Measurements from ENCODE around the gene NCK2. TPM values are rescaled to one million over a fixed set of nuclear protein-coding genes. Genes with fewer than 3 reads are reported as not detected.

Gene NCK2
- total RNA-seq, 1 experiment from 2014 or later: 21.6 TPM

DNA sequence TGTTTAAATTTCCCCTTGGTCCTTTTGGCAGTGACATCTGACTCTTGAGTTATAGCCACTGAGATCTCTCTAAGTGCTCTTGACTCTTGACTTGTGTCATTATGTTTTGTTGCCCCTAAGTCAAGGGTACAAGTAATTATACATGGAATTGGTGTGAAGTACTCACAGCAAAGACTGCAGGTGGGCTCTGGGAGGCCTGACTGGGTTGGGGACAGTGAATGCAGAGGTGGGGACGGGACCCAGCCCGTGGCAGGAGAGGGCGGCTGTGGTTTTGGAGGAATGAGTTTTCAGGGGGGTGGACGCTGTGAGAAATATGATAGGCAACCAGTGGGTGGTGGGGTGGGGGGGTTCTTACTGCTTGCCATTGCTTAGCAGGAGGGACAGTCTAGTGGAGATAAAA is 97.8 kb downstream of the NCK2 start:
- no peaks in the 10 kb centered on the region for H3K36me3 ChIP-seq (ENCODE audit: insufficient read depth, low read length, poor library complexity, severe bottlenecking)
- no peaks in the 10 kb centered on the region for H3K27me3 ChIP-seq (replicated peaks; ENCODE audit: insufficient read depth, low read depth, low read length, poor library complexity)
- ChIA-PET CTCF (no interaction called here), POLR2A (ENCODE audit: low non-redundant PET) (no interaction called here)
- no peaks in the 10 kb centered on the region for H3K9me3 ChIP-seq (ENCODE audit: low read depth, low read length, poor library complexity, severe bottlenecking)
- H3K27ac ChIP-seq (ENCODE audit: low read depth, low read length, poor library complexity, severe bottlenecking): no peak overlapping the region
- no TSS peak for BruUV-seq (replicated peaks)
- no peak for DNase-seq (ENCODE audit: low spot score)
- no peak overlapping the region for H3K4me3 ChIP-seq (ENCODE audit: low read depth, low read length, poor library complexity, severe bottlenecking)
- TF ChIP-seq, protein P1, sequence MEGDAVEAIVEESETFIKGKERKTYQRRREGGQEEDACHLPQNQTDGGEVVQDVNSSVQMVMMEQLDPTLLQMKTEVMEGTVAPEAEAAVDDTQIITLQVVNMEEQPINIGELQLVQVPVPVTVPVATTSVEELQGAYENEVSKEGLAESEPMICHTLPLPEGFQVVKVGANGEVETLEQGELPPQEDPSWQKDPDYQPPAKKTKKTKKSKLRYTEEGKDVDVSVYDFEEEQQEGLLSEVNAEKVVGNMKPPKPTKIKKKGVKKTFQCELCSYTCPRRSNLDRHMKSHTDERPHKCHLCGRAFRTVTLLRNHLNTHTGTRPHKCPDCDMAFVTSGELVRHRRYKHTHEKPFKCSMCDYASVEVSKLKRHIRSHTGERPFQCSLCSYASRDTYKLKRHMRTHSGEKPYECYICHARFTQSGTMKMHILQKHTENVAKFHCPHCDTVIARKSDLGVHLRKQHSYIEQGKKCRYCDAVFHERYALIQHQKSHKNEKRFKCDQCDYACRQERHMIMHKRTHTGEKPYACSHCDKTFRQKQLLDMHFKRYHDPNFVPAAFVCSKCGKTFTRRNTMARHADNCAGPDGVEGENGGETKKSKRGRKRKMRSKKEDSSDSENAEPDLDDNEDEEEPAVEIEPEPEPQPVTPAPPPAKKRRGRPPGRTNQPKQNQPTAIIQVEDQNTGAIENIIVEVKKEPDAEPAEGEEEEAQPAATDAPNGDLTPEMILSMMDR (conservative IDR thresholded peaks at IDR 0.05; ENCODE audit: low read depth, low read length): no peak
- no peak for TF ChIP-seq EZH2 (IDR thresholded peaks at IDR 0.05; ENCODE audit: borderline replicate concordance, low read depth, low read length, poor library complexity, severe bottlenecking)
- no peaks in the 10 kb centered on the region for H3K4me1 ChIP-seq (ENCODE audit: insufficient read depth, low read length, poor library complexity, severe bottlenecking)
- intact Hi-C loops (cut with micrococcal nuclease; ENCODE audit: unreplicated experiment): no loop called here

DNA sequence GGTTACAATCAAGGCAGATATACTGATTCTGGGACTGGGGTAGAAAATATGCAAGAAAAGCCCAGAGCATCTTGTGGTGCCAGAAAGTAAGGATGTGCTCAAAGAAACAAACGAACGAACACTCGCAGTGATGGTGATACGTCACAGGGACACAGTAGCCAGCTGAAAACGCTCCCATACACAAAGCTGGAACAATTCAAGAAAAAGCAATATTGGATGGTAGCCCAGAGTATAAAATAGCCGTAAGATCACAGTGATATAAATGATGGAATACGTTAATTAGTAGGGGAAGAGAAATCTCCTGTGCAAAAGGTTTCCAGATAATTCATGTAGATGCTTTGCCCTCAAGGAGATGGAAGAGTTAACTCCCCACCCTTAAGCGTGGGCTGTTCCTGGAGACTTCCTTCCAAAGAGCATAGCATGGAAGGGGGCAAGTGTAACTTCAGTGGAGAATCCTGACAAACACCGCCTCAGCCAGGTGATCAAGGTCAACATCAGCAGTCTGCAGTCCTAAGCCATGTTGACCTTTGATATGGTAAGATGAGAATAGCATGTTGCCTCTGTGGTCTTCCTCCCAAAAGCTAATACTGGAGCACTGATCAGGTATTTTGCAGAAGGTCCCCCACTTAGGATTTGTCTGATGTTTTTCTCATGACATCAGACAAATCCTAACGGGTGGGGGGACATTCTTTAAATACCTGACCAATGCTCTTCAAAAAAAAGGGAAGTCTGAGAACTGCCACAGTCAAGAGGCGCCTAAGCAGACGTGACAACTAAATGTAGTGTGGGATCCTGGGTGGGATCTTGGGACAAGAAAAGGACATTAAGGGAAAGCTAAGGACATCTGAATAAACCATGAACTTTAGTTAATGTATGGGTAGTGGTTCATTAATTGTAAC is 99.0 kb downstream of the NCK2 start:
- Histone ChIP-seq H3K27me3 (replicated peaks; ENCODE audit: insufficient read depth, low read depth, low read length, poor library complexity) (no peaks in the 10 kb centered on the region), H3K4me3 (ENCODE audit: low read depth, low read length, poor library complexity, severe bottlenecking) (no peak overlapping the region), H3K9me3 (ENCODE audit: low read depth, low read length, poor library complexity, severe bottlenecking) (no peaks in the 10 kb centered on the region), H3K27ac (ENCODE audit: low read depth, low read length, poor library complexity, severe bottlenecking) (no peak overlapping the region), H3K36me3 (ENCODE audit: insufficient read depth, low read length, poor library complexity, severe bottlenecking) (no peaks in the 10 kb centered on the region), H3K4me1 (ENCODE audit: insufficient read depth, low read length, poor library complexity, severe bottlenecking) (no peaks in the 10 kb centered on the region)
- intact Hi-C loops (cut with micrococcal nuclease; ENCODE audit: unreplicated experiment): no loop called here
- BruUV-seq (replicated peaks): no TSS peak
- ChIA-PET POLR2A (ENCODE audit: low non-redundant PET) (no interaction called here), CTCF (no interaction called here)
- no peak for DNase-seq (ENCODE audit: low spot score)
- TF ChIP-seq, protein P1 (conservative IDR thresholded peaks at IDR 0.05; ENCODE audit: low read depth, low read length): no peak
- no peak for TF ChIP-seq EZH2 (IDR thresholded peaks at IDR 0.05; ENCODE audit: borderline replicate concordance, low read depth, low read length, poor library complexity, severe bottlenecking)

DNA sequence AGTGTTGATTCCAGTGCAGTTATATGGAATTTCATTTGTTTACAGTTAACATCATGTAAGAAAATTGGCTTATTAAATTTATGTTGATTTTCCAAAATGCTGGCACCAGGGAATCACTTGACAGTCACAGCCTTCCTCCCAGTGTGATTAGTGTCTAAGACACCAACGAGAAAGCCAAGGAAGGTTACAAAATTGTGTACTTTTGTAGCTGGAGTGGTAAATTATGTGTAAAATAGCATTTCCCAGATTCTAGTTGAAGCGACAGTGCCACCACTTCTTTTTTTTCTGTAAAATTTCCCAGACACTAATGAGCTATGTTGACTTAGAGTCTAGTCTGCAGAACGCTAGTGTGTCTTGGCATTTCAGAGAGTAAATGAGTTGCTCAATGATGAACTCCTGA is 101.3 kb downstream of the NCK2 start:
- Histone ChIP-seq H3K27me3 (replicated peaks; ENCODE audit: insufficient read depth, low read depth, low read length, poor library complexity) (no peaks in the 10 kb centered on the region), H3K36me3 (ENCODE audit: insufficient read depth, low read length, poor library complexity, severe bottlenecking) (no peaks in the 10 kb centered on the region), H3K4me3 (ENCODE audit: low read depth, low read length, poor library complexity, severe bottlenecking) (no peak overlapping the region), H3K27ac (ENCODE audit: low read depth, low read length, poor library complexity, severe bottlenecking) (no peak overlapping the region), H3K9me3 (ENCODE audit: low read depth, low read length, poor library complexity, severe bottlenecking) (no peaks in the 10 kb centered on the region), H3K4me1 (ENCODE audit: insufficient read depth, low read length, poor library complexity, severe bottlenecking) (no peaks in the 10 kb centered on the region)
- TF ChIP-seq, protein P1 (conservative IDR thresholded peaks at IDR 0.05; ENCODE audit: low read depth, low read length): no peak
- TF ChIP-seq EZH2 (IDR thresholded peaks at IDR 0.05; ENCODE audit: borderline replicate concordance, low read depth, low read length, poor library complexity, severe bottlenecking): no peak
- intact Hi-C loops (cut with micrococcal nuclease; ENCODE audit: unreplicated experiment): no loop called here
- DNase-seq (ENCODE audit: low spot score): no peak
- no TSS peak for BruUV-seq (replicated peaks)
- POLR2A ChIA-PET (ENCODE audit: low non-redundant PET): no interaction called here
- CTCF ChIA-PET: no interaction called here

All from A673 (cell line).